ENCODE measurements around the gene RFC4. TPM values are rescaled to one million over a fixed set of nuclear protein-coding genes. Genes with fewer than 3 reads are reported as not detected.

Gene RFC4
- total and polyA plus RNA-seq, 2 of the 4 experiments (the other 2 are of a cell fraction): 19.5 to 27.9 TPM

DNA sequence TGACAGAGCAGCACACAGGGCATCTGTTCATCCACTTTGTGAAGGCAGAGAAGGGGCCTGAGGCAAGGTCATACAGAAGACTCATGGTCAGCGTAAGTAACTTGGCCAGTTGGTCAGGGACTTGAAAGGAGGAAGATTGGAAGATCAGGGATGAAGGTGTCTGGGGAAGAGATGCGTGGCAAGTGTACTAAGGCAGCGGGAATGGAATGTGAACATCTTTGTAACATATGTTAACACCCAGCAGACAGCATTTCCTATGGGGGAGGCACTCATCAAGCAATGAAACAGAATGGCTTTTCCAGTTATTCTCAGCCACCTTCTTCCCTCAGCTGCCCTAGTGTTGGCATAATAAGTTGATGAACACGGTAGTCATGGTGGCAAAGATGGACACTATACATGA is 7.8 kb upstream of the RFC4 start:
- no peaks in the 10 kb centered on the region for H3K27me3 ChIP-seq (ENCODE audit: control insufficient read depth, insufficient read depth, low read length)
- no peak overlapping the region for H2BK15ac ChIP-seq (ENCODE audit: low read depth, low read length)
- H2AFZ ChIP-seq (replicated peaks; ENCODE audit: low read length, poor library complexity): no peak overlapping the region
- H3K9ac ChIP-seq (ENCODE audit: low read depth, low read length): no peak overlapping the region
- intact Hi-C loops (cut with micrococcal nuclease): loop anchor here (10.0 kb wide), 1 partner anchor 529 kb away; no protein-coding TSS in a partner anchor
- H3K4me3 ChIP-seq (ENCODE audit: insufficient read depth, low read depth, low read length): no peak overlapping the region
- H3K4ac ChIP-seq (ENCODE audit: low read depth, low read length): no peak overlapping the region
- in situ Hi-C loops (cut with MboI; ENCODE audit: low sequenced_read_pairs): loop anchor here (25.0 kb wide), 1 partner anchor 827 kb away; no protein-coding TSS in a partner anchor
- ATAC-seq (ENCODE audit: low read depth) (no peak), DNase-seq (no peak)
- TF ChIP-seq SMC3 (IDR thresholded peaks at IDR 0.05; ENCODE audit: low read depth, low read length) (no peak), RFX5 (IDR thresholded peaks at IDR 0.05; ENCODE audit: low read depth, low read length) (no peak), CEBPB (IDR thresholded peaks at IDR 0.05; ENCODE audit: low read depth, low read length) (no peak), FOS (IDR thresholded peaks at IDR 0.05; ENCODE audit: low read depth, low read length) (no peak), MAFK (IDR thresholded peaks at IDR 0.05; ENCODE audit: low read depth, low read length) (no peak), MAZ (IDR thresholded peaks at IDR 0.05; ENCODE audit: borderline replicate concordance, low read depth, low read length) (no peak), NFE2L2 (IDR thresholded peaks at IDR 0.05; ENCODE audit: low read depth, low read length) (no peak), RCOR1 (IDR thresholded peaks at IDR 0.05; ENCODE audit: insufficient replicate concordance, low read length) (no peak), RAD21 (IDR thresholded peaks at IDR 0.05; ENCODE audit: low read length) (no peak)
- TF ChIP-seq, protein P1, sequence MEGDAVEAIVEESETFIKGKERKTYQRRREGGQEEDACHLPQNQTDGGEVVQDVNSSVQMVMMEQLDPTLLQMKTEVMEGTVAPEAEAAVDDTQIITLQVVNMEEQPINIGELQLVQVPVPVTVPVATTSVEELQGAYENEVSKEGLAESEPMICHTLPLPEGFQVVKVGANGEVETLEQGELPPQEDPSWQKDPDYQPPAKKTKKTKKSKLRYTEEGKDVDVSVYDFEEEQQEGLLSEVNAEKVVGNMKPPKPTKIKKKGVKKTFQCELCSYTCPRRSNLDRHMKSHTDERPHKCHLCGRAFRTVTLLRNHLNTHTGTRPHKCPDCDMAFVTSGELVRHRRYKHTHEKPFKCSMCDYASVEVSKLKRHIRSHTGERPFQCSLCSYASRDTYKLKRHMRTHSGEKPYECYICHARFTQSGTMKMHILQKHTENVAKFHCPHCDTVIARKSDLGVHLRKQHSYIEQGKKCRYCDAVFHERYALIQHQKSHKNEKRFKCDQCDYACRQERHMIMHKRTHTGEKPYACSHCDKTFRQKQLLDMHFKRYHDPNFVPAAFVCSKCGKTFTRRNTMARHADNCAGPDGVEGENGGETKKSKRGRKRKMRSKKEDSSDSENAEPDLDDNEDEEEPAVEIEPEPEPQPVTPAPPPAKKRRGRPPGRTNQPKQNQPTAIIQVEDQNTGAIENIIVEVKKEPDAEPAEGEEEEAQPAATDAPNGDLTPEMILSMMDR (conservative IDR thresholded peaks at IDR 0.05; ENCODE audit: low read depth, low read length): no peak
- TF ChIP-seq, protein P2, sequence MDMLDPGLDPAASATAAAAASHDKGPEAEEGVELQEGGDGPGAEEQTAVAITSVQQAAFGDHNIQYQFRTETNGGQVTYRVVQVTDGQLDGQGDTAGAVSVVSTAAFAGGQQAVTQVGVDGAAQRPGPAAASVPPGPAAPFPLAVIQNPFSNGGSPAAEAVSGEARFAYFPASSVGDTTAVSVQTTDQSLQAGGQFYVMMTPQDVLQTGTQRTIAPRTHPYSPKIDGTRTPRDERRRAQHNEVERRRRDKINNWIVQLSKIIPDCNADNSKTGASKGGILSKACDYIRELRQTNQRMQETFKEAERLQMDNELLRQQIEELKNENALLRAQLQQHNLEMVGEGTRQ (IDR thresholded peaks at IDR 0.05; ENCODE audit: low read depth, low read length): no peak
- TF ChIP-seq, protein P3, sequence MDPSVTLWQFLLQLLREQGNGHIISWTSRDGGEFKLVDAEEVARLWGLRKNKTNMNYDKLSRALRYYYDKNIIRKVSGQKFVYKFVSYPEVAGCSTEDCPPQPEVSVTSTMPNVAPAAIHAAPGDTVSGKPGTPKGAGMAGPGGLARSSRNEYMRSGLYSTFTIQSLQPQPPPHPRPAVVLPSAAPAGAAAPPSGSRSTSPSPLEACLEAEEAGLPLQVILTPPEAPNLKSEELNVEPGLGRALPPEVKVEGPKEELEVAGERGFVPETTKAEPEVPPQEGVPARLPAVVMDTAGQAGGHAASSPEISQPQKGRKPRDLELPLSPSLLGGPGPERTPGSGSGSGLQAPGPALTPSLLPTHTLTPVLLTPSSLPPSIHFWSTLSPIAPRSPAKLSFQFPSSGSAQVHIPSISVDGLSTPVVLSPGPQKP (IDR thresholded peaks at IDR 0.05; ENCODE audit: borderline replicate concordance, low read depth, low read length): no peak
- H2BK5ac ChIP-seq (ENCODE audit: low read depth, low read length, poor library complexity, severe bottlenecking): no peak overlapping the region
- no peak overlapping the region for H3K56ac ChIP-seq (ENCODE audit: extremely low read depth, insufficient read depth, low read length)
- peaks cover 3% of the 10 kb centered on the region; the same call in 1 of the 2 replicates for H3K4me1 ChIP-seq (ENCODE audit: control insufficient read depth, insufficient read depth, low read length)
- no peaks in the 10 kb centered on the region for H4K20me1 ChIP-seq (ENCODE audit: insufficient read depth, low read length)
- H3K9me1 ChIP-seq (ENCODE audit: insufficient read depth, low read length): no peaks in the 10 kb centered on the region
- 0 out of 2 replicates have a peak overlapping the region, but pooled peaks have one; percentile 43 for H2AK5ac ChIP-seq (ENCODE audit: low read depth, low read length)
- H3K79me1 ChIP-seq (ENCODE audit: low read depth in 1 of 2, low read length in 2 of 2): no peaks in the 10 kb centered on the region
- H3K4me2 ChIP-seq (ENCODE audit: low read depth, low read length): no peak overlapping the region
- no peaks in the 10 kb centered on the region for H3K36me3 ChIP-seq (ENCODE audit: control insufficient read depth, insufficient read depth, low read length)
- H3K14ac ChIP-seq (replicated peaks; ENCODE audit: low read depth, low read length): no peak overlapping the region
- CTCF ChIA-PET: no interaction called here
- peak overlapping the region; percentile 5 for H2AK9ac ChIP-seq (replicated peaks; ENCODE audit: low read depth, low read length, poor library complexity)
- no peak overlapping the region for H4K5ac ChIP-seq (ENCODE audit: low read depth, low read length)
- no TSS peak for BruUV-seq (replicated peaks)
- dilution Hi-C loops (cut with HindIII; ENCODE audit: low sequenced_read_pairs, unreplicated experiment): no loop called here
- H3K18ac ChIP-seq (ENCODE audit: low read depth, low read length): no peak overlapping the region
- no peaks in the 10 kb centered on the region for H3K9me3 ChIP-seq (ENCODE audit: control insufficient read depth, insufficient read depth, low read length)
- no peak overlapping the region for H3K27ac ChIP-seq (ENCODE audit: insufficient read depth, low read length)
- POLR2A ChIA-PET (ENCODE audit: unreplicated experiment): no interaction called here
- H4K8ac ChIP-seq (ENCODE audit: low read depth in 2 of 2, low read length in 2 of 2): no peak overlapping the region
- H3K23ac ChIP-seq (ENCODE audit: low read depth, low read length): no peak overlapping the region
- no peak overlapping the region for H2BK20ac ChIP-seq (ENCODE audit: low read depth, low read length)
- no CpG with 5 or more reads among the region's 4 CpGs for WGBS, 2 experiments (ENCODE audit: extremely low coverage in 2 of 2, insufficient read length in 1 of 2)
- no peak overlapping the region for H4K91ac ChIP-seq (ENCODE audit: insufficient read depth, low read depth, low read length)
- H2BK120ac ChIP-seq (ENCODE audit: low read depth, low read length): no peak overlapping the region
